Mammary epithelial cell (primary cell): ENCODE data around the gene RPS6KL1.

ENCODE experiments used
- CTCF ChIP-seq, 2 donors: IDR thresholded peaks in 1 of 2; conservative IDR thresholded peaks in 1 of 2; 2 replicates each; pipeline ENCODE4 v1.5.1; 2011 to 2012; ENCODE audit warnings: inconsistent platforms in 2 of 2, low read length in 2 of 2, mild to moderate bottlenecking in 2 of 2, control low read depth in 1 of 2, low read depth in 1 of 2; ENCODE audit not compliant: insufficient read depth in 1 of 2; ENCODE audit errors: extremely low read depth in 1 of 2
- EZH2 ChIP-seq: IDR thresholded peaks from 2 replicates; pipeline ENCODE4 v1.6.1; 2012; ENCODE audit warnings: low read length, inconsistent platforms, borderline replicate concordance

GRCh38 chr14:74959596-74960180, 36.6 kb upstream of the RPS6KL1 start:
- TF ChIP-seq EZH2 = no peak
- no peak for TF ChIP-seq CTCF (conservative IDR thresholded peaks at IDR 0.05 in 1 of 2, IDR thresholded peaks at IDR 0.05 in 1 of 2; ENCODE audit: extremely low read depth in 1 of 2, insufficient read depth in 1 of 2, low read depth in 1 of 2, low read length in 2 of 2)
